GM19193 (cell line): Measurements from ENCODE around the gene ASXL2.

Source experiments
- POLR2A ChIP-seq: IDR thresholded peaks from 4 replicates; pipeline ENCODE4 v1.6.1; 2011; ENCODE audit not compliant: insufficient read depth, insufficient read length; ENCODE audit errors: extremely low read depth

ASXL2 gene

GRCh38 chr2:25878361-25879132 lies at the start of gene ASXL2:
Gene ASXL2, minus strand, starts transcription at chr2:25878487. Its CDS starts 265 bp downstream, at chr2:25878222.
- TF ChIP-seq POLR2A: peak; percentile 95

GRCh38 chr2:25926984-25927756 lies 48.9 kb upstream of the ASXL2 start:
- no peak for TF ChIP-seq POLR2A

GRCh38 chr2:25922501-25922900 lies 44.2 kb upstream of the ASXL2 start:
- no peak for TF ChIP-seq POLR2A

- TF ChIP-seq POLR2A: no peak
Observed at GRCh38 chr2:25920786-25921415, 42.6 kb upstream of the ASXL2 start.

- TF ChIP-seq POLR2A: no peak
Observed at GRCh38 chr2:25920336-25920735, 42.0 kb upstream of the ASXL2 start.

DNA sequence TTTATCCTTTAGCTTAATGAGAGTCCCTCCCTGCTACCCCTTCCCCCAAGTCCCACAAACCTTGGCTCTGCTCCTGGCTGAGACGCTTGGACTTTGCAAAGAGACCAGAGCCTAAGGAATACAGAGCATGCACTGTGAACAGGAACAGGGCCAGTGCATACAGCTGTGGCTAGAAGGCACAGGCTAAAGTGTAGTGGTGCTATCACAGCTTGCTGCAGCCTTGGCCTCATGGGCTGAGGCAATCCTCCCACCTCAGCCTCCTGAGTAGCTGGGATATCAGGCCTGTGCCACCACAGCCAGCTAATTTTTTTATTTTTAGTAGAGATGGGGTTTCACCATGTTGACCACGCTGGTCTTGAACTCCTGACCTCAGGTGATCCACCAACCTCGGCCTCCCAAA lies 39.5 kb upstream of the ASXL2 start:
- TF ChIP-seq POLR2A: no peak

- no peak for TF ChIP-seq POLR2A
Observed at GRCh38 chr2:25912851-25913695, 34.8 kb upstream of the ASXL2 start.

DNA sequence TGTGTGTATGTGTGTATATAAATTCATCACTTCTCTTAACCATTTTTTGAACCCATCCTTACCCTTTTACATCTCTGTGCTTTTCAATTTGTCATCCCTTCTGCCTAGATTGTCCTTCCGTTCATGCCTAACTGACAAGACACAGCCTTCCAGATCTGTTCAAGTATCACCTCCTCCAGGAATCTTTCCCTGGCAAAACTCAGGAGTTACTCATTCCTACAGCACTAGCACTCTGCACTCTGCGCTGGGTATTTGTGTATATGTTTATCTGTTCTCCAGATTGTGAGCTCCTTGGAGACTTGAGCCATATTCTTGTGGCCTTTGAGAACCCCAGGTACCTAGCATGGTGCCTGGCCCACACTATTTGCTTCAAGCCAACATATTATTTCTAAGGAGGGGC lies 26.8 kb upstream of the ASXL2 start:
- no peak for TF ChIP-seq POLR2A

DNA sequence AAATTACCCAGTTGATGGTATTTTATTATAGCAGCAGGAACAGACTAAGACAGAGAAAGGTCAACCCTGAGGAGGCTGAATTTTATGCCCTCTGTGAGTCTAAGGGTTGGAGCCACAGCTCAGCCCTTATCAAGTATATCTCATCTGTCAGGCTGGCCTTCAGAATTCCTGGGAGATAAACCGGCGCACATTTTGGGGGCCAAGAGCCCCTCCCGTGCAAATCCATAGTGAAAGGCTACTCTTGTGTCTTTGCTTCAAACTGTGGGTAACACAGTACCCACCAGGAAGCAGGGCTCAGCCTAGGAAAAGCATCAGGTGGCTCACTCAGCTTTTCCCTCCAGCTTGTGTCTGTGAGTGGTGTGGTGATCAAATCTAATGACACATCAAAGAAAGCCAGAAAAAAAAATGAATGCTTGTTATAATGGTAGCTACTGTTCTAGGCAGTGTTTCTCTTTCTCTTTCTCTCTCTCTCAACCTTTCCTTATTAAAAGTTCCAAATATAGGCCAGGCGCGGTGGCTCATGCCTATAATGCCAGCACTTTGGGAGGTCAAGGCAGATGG lies 25.0 kb upstream of the ASXL2 start:
- TF ChIP-seq POLR2A: no peak

- no peak for TF ChIP-seq POLR2A
Observed at GRCh38 chr2:25899404-25899970, 21.2 kb upstream of the ASXL2 start.

- no peak for TF ChIP-seq POLR2A
Observed at GRCh38 chr2:25897506-25897905, 19.2 kb upstream of the ASXL2 start.

- no peak for TF ChIP-seq POLR2A
Observed at GRCh38 chr2:25895610-25896009, 17.3 kb upstream of the ASXL2 start.

DNA sequence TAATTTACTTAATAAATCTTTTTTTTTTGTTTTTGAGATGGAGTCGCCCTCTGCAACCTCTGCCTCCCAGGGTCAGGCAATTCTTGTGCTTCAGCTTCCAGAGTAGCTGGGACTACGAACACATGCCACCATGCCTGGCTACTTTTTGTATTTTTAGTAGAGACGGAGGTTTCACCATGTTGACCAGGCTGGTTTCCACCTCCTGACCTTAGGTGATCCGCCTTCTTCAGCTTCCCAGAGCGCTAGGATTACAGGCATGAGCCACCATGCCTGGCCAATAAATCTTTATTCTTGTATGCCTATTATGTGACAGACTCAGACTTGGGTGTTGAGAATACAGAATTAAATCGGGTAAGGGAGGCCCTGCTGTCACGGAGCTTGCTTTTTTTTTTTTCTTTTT lies 16.7 kb upstream of the ASXL2 start:
- TF ChIP-seq POLR2A: no peak

DNA sequence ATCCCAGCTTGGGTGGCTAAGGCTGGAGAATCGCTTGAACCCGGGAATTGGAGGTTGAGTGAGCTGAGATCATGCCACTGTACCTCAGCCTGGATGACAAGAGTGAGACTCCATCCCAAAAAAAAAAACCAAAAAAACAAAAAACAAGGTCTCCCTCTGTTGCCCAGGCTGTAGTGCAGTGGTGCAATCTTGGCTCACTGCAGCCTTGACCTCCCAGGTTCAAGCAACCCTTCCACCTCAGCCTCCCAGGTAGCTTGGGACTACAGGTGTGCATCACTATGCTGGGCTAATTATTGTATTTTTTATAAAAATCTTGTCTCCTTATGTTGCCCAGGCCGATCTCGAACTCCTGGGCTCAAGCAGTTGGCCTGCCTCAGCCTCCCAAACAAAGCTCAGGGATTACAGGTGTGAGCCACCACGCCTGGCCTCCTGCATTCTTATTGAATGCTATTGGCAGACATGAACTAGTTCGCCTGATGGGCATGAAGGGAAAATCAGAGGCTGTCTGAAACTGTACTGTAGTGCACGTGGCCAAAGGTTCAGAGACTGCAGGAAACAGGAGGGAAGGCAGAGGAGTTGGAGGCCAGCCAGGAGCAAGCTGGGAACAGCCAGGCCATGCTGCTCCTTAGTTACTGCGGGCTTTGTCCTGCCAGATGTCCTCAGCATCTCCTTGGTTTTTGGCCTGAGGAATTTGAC lies 16.0 kb upstream of the ASXL2 start:
- TF ChIP-seq POLR2A: no peak

- TF ChIP-seq POLR2A: no peak
Observed at GRCh38 chr2:25891672-25892071, 13.4 kb upstream of the ASXL2 start.
